Measurements from ENCODE around the gene MDM1.
A peak's percentile ranks its signal among the peaks of the same experiment; 100 is the strongest.

MDM1 gene

GRCh38 chr12:68271346-68271745 is 60.8 kb downstream of the MDM1 start:
- no peak for DNase-seq (ENCODE audit: low spot score)

GRCh38 chr12:68270358-68270757 is 61.8 kb downstream of the MDM1 start:
- no peak for DNase-seq (ENCODE audit: low spot score)

DNA sequence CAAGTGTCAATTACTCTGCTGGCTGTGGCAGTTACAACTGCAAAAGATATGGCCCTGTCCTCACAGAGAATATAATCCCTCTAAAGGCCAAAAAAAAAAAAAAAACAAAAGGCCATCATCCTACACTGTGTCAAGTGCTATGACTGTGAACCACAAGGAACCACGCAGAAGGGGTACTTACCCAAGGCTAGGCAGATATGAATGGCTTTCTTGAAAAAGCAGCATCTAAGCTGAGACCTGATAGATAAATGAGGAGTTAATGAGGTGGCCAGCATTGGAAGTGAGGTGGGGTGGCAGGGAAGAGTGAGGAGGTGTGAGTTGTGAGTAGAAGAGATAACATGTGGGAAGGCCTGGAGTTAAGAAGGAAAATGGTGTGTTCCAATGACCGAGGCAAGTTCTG is 62.4 kb downstream of the MDM1 start:
- no peak for DNase-seq (ENCODE audit: low spot score)

GRCh38 chr12:68268967-68269366 is 63.2 kb downstream of the MDM1 start:
- DNase-seq (ENCODE audit: low spot score), result no peak

- peak; percentile 74 for DNase-seq (ENCODE audit: low spot score)
Measured at GRCh38 chr12:68267892-68268396, 64.2 kb downstream of the MDM1 start.

DNA sequence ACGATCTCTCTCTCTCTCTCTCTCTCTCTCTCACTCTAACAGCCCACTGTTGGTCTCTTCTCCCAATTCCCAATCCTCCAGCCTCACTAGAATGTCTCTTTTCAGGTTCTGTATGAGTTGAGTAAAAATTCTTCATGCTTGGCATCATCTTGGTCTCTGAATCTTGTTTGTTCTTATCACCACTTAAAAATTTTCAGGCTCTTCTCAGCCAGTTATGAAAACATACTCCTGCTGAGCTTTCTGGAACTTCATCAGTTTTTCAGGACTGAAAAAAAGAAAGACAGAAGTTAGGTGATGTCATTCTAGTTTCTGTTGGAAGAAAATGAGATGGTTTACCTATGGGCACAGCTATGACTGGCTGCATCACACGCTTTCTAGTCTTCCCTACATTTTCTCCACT is 67.3 kb downstream of the MDM1 start:
- peak; percentile 21 for DNase-seq (ENCODE audit: low spot score)

GRCh38 chr12:68264158-68264855 is 67.9 kb downstream of the MDM1 start:
- DNase-seq (ENCODE audit: low spot score), result no peak

GRCh38 chr12:68263366-68263765 is 68.8 kb downstream of the MDM1 start:
- peak; percentile 16 for DNase-seq (ENCODE audit: low spot score)

DNA sequence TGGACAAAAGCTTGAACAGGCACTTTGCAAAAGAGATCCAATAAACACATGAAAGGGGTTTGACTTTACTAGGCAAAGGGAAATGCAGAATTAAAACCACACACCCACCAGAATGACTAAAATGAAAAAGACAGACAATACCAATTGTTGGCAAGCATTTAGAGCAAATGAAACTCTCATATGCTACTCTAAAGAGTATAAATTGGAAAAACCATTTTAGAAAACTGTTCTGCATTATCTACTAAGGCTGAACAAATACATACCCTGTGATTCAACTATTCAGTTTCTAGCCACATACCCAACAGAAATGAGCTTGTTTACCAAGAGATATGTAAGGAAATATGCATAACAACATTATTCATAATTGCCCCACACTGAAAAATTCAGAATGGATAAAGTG is 70.3 kb downstream of the MDM1 start:
- no peak for DNase-seq (ENCODE audit: low spot score)

DNA sequence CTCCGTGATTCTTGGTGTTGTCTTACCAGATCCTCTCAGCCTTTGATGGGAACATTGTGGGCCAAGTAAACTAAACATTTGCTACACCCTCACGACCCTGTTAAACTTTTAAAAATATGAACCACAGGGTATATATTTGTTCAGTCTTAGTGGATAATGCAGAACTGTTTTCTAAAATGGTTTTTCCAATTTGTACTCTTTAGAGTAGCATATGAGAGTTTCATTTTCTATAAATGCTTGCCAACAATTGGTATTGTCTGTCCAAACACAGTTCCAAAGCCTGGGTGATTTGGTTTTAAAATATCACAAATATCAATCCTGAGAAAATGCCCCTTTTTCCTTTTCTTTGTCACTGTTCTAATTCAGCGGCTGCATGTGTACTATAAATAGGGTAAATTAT is 72.0 kb downstream of the MDM1 start:
- no peak for DNase-seq (ENCODE audit: low spot score)

- DNase-seq (ENCODE audit: low spot score), result peak; percentile 31
Measured at GRCh38 chr12:68259318-68259940, 72.7 kb downstream of the MDM1 start.

- no peak for DNase-seq (ENCODE audit: low spot score)
Measured at GRCh38 chr12:68253504-68253903, 78.7 kb downstream of the MDM1 start, which contains the start of gene IL22. Gene IL22 (minus strand): TSS chr12:68253604. CDS start chr12:68253448, 156 bp downstream.

- DNase-seq (ENCODE audit: low spot score), result no peak
Measured at GRCh38 chr12:68252077-68252476, 80.1 kb downstream of the MDM1 start.

DNA sequence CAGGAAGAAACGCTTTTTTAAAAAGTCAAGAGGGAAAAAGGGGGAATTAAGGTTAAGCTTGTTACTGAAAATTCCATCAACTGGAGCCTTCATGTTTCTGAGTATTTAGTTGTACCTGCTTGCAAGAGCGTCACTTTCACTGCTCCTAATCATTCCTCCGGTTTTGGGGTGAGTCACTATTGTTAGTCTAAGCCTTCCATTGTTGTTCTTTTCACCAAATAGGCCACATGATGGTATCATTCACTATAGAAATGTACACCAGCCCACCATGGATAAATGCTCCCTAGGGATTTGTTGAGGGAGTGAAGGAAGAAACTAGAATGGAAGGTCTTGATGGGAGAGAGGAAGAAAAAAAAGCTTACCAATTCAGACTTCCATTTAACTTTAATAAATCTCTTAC is 81.7 kb downstream of the MDM1 start:
- DNase-seq (ENCODE audit: low spot score), result no peak

DNA sequence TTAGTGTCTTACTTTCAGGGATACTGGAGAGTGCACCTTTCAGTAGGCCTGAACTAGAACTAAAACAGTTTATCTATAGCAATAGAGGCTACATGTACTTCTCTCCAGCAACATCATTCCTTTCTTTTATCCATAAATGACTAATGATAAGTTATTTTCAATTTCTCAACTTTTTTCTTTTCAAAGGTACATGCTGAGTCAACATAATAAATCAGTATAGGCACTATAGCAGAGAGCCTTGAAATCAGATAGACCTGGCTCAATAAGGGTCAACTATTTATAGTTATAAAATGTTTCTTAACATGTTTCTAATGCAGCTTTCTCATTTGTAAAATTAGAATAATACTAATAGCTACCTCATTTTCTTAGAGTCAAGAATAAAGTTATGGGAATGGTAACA is 84.4 kb downstream of the MDM1 start:
- DNase-seq (ENCODE audit: low spot score), result no peak

- no peak for DNase-seq (ENCODE audit: low spot score)
Measured at GRCh38 chr12:68246350-68246749, 85.8 kb downstream of the MDM1 start.

- no peak for DNase-seq (ENCODE audit: low spot score)
Measured at GRCh38 chr12:68245180-68246021, 86.8 kb downstream of the MDM1 start.

Data from GM03348 (cell line).